Naive B cell (primary cell): ENCODE results near the gene FAM219A. TPM values are rescaled to one million over a fixed set of nuclear protein-coding genes. Genes with fewer than 3 reads are reported as not detected.
"Not testable (repeated sequence)": the region's sequence is repeated elsewhere in the genome, so short reads cannot be mapped to it uniquely, and the experiment has no call there.

ENCODE experiments used
- ATAC-seq, 2 donors: fragments of 150-1000 bp; cut with Tn5 transposase; 2 replicates each; pipeline ENCODE4 v1.10.0; 2021; ENCODE audit warnings: low read depth in 2 of 2, mild to moderate bottlenecking in 2 of 2, moderate library complexity in 2 of 2
- DNase-seq: peaks from one replicate; pipeline ENCODE4 v3.0.0; 2022
- H3K27ac Mint-ChIP-seq, 6 donors: one replicate each; pipeline ENCODE4 v1.8.0; 2020 to 2022; ENCODE audit warnings: mild to moderate bottlenecking in 6 of 6, mixed read lengths in 6 of 6, moderate library complexity in 5 of 6, inconsistent platforms in 2 of 6
- H3K27me3 Mint-ChIP-seq, 3 donors: one replicate each; pipeline ENCODE4 v1.8.0; 2021 to 2022; ENCODE audit warnings: mixed read lengths in 3 of 3, mild to moderate bottlenecking in 1 of 3
- H3K36me3 Mint-ChIP-seq, 2 donors: one replicate each; pipeline ENCODE4 v1.8.0; 2020 to 2022; ENCODE audit warnings: mixed read lengths in 2 of 2, inconsistent platforms in 1 of 2, mild to moderate bottlenecking in 1 of 2
- H3K4me1 Mint-ChIP-seq, 3 donors: one replicate each; pipeline ENCODE4 v1.8.0; 2020 to 2022; ENCODE audit warnings: mixed read lengths in 3 of 3, inconsistent platforms in 1 of 3, mild to moderate bottlenecking in 1 of 3, moderate library complexity in 1 of 3
- H3K4me3 Mint-ChIP-seq, 8 donors: one replicate each; pipeline ENCODE4 v1.8.0; 2020 to 2022; ENCODE audit warnings: mild to moderate bottlenecking in 8 of 8, mixed read lengths in 8 of 8, moderate library complexity in 8 of 8, inconsistent platforms in 2 of 8
- H3K9me3 Mint-ChIP-seq, 7 donors: one replicate each; pipeline ENCODE4 v1.8.0; 2020 to 2022; ENCODE audit warnings: mixed read lengths in 7 of 7, mild to moderate bottlenecking in 5 of 7, inconsistent platforms in 2 of 7, moderate library complexity in 1 of 7
- polyA plus RNA-seq, 6 donors: library from polyadenylated mRNA; unstranded; fragments of 300-500 nt; fragmentation: Illumina TruSeq; gene quantifications; one replicate each; pipeline ENCODE4 v1.2.3, GENCODE V29; 2021; ENCODE audit warnings: low read depth in 6 of 6

FAM219A gene
- polyA plus RNA-seq, 6 donors from 2014 or later = 0.80 to 1.5 (median 1.1) TPM

DNA sequence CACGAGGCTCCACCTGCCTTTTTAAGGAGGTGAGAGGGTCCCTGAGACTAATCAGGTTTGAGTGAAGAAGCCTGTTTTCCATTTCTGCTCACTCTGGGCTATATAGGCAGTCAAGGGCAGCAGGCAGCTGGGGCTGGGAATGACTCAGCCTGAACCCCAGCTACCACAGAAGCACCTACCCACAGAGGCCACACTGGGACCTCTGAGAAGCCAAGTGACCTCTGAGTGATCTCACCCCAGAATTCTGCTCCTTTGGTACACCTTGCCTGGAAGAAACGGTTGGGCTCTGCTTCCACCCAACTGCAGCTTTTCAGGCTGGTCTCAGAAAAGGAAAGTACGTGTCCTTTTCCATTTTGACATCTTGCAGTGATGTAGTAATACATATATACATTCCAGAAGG is 6.8 kb downstream of the FAM219A start:
- H3K27ac Mint-ChIP-seq = no peak overlapping the region
- no peak overlapping the region for H3K4me3 Mint-ChIP-seq
- H3K36me3 Mint-ChIP-seq = peaks cover 0 to 8% of the 10 kb centered on the region in 2 donors
- H3K27me3 Mint-ChIP-seq = no peaks in the 10 kb centered on the region
- no peaks in the 10 kb centered on the region for H3K9me3 Mint-ChIP-seq
- peaks cover 17 to 23% (median 19%) of the 10 kb centered on the region in 3 donors for H3K4me1 Mint-ChIP-seq
- no peak for ATAC-seq
- DNase-seq = no peak

GRCh38 chr9:34451135-34451534 is 7.2 kb downstream of the FAM219A start:
- peak overlapping the region in 1 of 6 donors; percentile 24 for H3K27ac Mint-ChIP-seq
- ATAC-seq = no peak
- DNase-seq = no peak
- peaks cover 13 to 20% (median 15%) of the 10 kb centered on the region in 3 donors for H3K4me1 Mint-ChIP-seq
- H3K9me3 Mint-ChIP-seq = no peaks in the 10 kb centered on the region
- no peaks in the 10 kb centered on the region for H3K27me3 Mint-ChIP-seq
- no peak overlapping the region for H3K4me3 Mint-ChIP-seq
- H3K36me3 Mint-ChIP-seq = peaks cover 0 to 8% of the 10 kb centered on the region in 2 donors

DNA sequence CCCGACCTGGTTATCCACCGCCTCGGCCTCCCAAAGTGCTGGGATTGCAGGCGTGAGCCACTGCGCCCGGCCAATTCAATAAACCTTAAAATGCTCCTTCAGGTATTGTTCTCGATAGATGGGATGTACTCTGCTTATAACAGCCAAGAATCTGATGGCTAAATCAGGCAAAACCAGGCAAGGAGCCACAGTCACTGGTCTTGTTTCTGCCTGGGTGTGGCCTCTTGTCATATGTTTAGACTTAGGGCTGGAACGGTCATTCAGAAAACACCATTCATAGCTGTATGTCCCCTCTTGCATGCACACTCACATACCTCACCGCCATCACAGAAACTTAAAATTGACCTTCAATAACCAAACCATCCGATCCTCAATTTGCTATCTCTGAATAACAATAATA is 7.7 kb downstream of the FAM219A start:
- no peak for ATAC-seq
- Mint-ChIP-seq H3K9me3 (no peaks in the 10 kb centered on the region), H3K27me3 (no peaks in the 10 kb centered on the region), H3K27ac (peak overlapping the region in 1 of 6 donors; percentile 24), H3K4me1 (peaks cover 10 to 17% (median 14%) of the 10 kb centered on the region in 3 donors), H3K36me3 (peaks cover 0 to 8% of the 10 kb centered on the region in 2 donors), H3K4me3 (no peak overlapping the region)
- no peak for DNase-seq

DNA sequence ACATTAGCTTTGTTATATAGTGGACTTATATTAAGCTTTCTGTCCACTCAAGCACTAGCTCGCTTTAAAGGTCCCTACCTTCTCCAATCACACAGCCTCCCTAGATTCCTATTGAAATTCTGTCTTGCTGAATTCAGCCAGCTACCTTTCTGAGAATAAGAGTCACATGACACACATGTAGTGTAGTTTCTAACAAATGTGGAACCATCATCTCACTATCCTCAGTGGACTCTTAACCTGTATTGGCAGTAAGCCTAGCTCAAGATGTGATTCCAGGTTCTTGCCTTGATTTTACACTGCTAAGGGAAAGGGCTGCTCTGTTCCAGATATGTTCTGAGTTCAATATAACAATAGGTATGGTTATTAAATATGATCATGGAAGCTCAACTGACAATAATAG is 11.4 kb downstream of the FAM219A start:
- peaks cover 3 to 26% (median 10%) of the 10 kb centered on the region in 3 donors for H3K4me1 Mint-ChIP-seq

DNA sequence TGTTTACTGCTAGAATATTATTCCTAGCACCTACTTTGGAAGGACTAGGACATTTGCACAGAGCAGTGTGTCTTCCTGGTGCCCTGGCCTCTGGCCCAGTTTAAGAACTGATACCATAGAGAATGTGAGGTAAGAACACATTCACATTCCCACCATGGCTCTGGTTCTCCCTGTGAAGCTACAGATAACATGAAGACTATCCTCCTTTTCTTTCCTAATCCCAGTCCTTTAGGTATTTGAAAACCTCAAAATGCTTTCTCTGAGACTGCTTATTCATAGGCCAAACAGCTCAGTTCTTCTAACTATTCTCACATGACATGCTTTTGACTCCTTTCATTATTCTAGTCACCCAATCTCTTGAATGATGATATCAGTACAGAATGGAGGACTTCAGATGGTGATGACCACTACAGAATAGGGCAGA is 11.9 kb downstream of the FAM219A start:
- H3K4me3 Mint-ChIP-seq = no peak overlapping the region
- H3K36me3 Mint-ChIP-seq = no peaks in the 10 kb centered on the region
- H3K27ac Mint-ChIP-seq = no peak overlapping the region
- DNase-seq = no peak
- H3K9me3 Mint-ChIP-seq = no peaks in the 10 kb centered on the region
- H3K27me3 Mint-ChIP-seq = no peaks in the 10 kb centered on the region
- H3K4me1 Mint-ChIP-seq = peaks cover 3 to 23% (median 7%) of the 10 kb centered on the region in 3 donors
- no peak for ATAC-seq

More for the DNA sequence above, 11.4 kb downstream of the FAM219A start:
- no peaks in the 10 kb centered on the region for H3K9me3 Mint-ChIP-seq
- DNase-seq (no peak), ATAC-seq (no peak)
- no peak overlapping the region for H3K27ac Mint-ChIP-seq
- H3K27me3 Mint-ChIP-seq = no peaks in the 10 kb centered on the region
- no peak overlapping the region for H3K4me3 Mint-ChIP-seq
- H3K36me3 Mint-ChIP-seq = no peaks in the 10 kb centered on the region

GRCh38 chr9:34443976-34444375 is 14.4 kb downstream of the FAM219A start:
- peak overlapping the region in 1 of 6 donors; percentile 53 for H3K27ac Mint-ChIP-seq
- no peak for DNase-seq
- H3K9me3 Mint-ChIP-seq = no peaks in the 10 kb centered on the region
- H3K27me3 Mint-ChIP-seq = no peaks in the 10 kb centered on the region
- no peaks in the 10 kb centered on the region for H3K36me3 Mint-ChIP-seq
- H3K4me1 Mint-ChIP-seq = peaks cover 0 to 22% (median 5%) of the 10 kb centered on the region in 3 donors
- no peak for ATAC-seq
- H3K4me3 Mint-ChIP-seq = no peak overlapping the region

DNA sequence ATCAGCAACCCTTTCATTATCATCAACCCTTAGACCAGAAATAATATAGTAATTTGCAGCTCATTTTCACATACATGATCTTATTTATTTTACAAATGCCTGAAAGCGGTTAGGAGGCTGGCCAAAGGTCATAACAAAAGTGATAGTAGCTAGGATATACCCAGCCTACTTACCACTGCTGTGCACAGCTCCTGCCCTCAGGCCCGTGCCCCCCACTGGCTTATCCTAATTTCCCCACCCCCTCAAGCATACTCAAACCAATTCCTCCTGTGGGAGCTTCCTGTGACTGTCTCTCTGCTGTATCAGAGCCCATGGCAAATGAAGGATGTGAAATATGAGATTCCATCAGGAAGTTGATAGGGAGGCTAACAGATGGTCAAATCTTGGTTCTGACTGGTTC is 14.8 kb downstream of the FAM219A start:
- H3K9me3 Mint-ChIP-seq = no peaks in the 10 kb centered on the region
- H3K36me3 Mint-ChIP-seq = no peaks in the 10 kb centered on the region
- no peak overlapping the region for H3K4me3 Mint-ChIP-seq
- DNase-seq (no peak), ATAC-seq (no peak)
- H3K27me3 Mint-ChIP-seq = no peaks in the 10 kb centered on the region
- peaks cover 0 to 22% (median 5%) of the 10 kb centered on the region in 3 donors for H3K4me1 Mint-ChIP-seq
- H3K27ac Mint-ChIP-seq = no peak overlapping the region

GRCh38 chr9:34442770-34443169 is 15.6 kb downstream of the FAM219A start:
- Mint-ChIP-seq H3K9me3 (no peaks in the 10 kb centered on the region), H3K27ac (no peak overlapping the region), H3K36me3 (no peaks in the 10 kb centered on the region), H3K27me3 (no peaks in the 10 kb centered on the region), H3K4me3 (no peak overlapping the region), H3K4me1 (peaks cover 0 to 22% (median 5%) of the 10 kb centered on the region in 3 donors)
- no peak for DNase-seq
- no peak for ATAC-seq

DNA sequence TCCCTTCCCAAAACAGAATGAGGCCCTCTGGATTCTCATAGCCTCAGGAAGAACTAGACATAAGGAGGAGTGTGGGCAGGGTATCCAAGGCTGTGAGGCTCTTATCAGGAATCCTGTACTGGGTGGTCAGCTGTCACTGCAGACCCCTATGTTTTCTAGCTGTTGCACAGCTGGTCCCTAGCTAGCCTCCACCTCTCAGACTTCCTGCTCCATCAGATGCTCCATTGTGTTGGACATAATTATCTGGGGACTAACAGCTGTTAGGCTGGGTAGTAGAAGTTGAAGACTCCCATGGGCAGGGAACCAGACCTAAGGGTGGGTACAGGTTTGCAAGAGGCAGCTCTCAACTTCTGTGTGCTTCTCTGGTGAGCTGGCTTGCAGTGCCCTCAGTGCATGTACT is 18.4 kb downstream of the FAM219A start:
- H3K4me3 Mint-ChIP-seq = no peak overlapping the region
- no peaks in the 10 kb centered on the region for H3K27me3 Mint-ChIP-seq
- ATAC-seq (no peak), DNase-seq (no peak)
- H3K27ac Mint-ChIP-seq = no peak overlapping the region
- peaks cover 0 to 17% (median 5%) of the 10 kb centered on the region in 3 donors for H3K4me1 Mint-ChIP-seq
- no peaks in the 10 kb centered on the region for H3K36me3 Mint-ChIP-seq
- no peaks in the 10 kb centered on the region for H3K9me3 Mint-ChIP-seq

DNA sequence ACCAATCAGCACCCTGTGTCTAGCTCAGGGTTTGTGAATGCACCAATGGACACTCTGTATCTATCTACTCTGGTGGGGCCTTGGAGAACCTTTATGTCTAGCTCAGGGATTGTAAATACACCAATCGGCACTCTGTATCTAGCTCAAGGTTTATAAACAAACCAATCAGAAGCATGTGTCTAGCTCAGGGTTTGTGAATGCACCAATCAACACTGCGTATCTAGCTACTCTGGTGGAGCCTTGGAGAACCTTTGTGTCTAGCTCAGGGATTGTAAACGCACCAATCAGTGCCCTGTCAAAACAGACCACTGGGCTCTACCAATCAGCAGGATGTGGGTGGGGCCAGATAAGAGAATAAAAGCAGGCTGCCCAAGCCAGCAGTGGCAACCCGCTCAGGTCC is 19.9 kb downstream of the FAM219A start:
- DNase-seq, H3K4me1 Mint-ChIP-seq, H3K36me3 Mint-ChIP-seq, H3K9me3 Mint-ChIP-seq, H3K27me3 Mint-ChIP-seq, ATAC-seq, H3K4me3 Mint-ChIP-seq: not testable (repeated sequence)
- H3K27ac Mint-ChIP-seq = peak overlapping the region in 1 of 6 donors; percentile 93

GRCh38 chr9:34437926-34438307 is 20.5 kb downstream of the FAM219A start:
- H3K4me3 Mint-ChIP-seq, H3K36me3 Mint-ChIP-seq, H3K27me3 Mint-ChIP-seq, ATAC-seq, H3K27ac Mint-ChIP-seq, DNase-seq, H3K9me3 Mint-ChIP-seq, H3K4me1 Mint-ChIP-seq: not testable (repeated sequence)

- ATAC-seq = peak; percentile 73 to 92
- no peaks in the 10 kb centered on the region for H3K27me3 Mint-ChIP-seq
- peak; percentile 56 for DNase-seq
- H3K4me1 Mint-ChIP-seq = peaks cover 0 to 5% (median 5%) of the 10 kb centered on the region in 3 donors
- H3K36me3 Mint-ChIP-seq = peaks cover 0 to 5% of the 10 kb centered on the region in 2 donors
- H3K27ac Mint-ChIP-seq = no peak overlapping the region
- no peak overlapping the region for H3K4me3 Mint-ChIP-seq
- H3K9me3 Mint-ChIP-seq = no peaks in the 10 kb centered on the region
Observed at GRCh38 chr9:34437006-34437925, 21.1 kb downstream of the FAM219A start.

GRCh38 chr9:34431667-34432066 is 26.7 kb downstream of the FAM219A start:
- no peak overlapping the region for H3K27ac Mint-ChIP-seq
- peaks cover 0 to 15% of the 10 kb centered on the region in 2 donors for H3K36me3 Mint-ChIP-seq
- peaks cover 0 to 1% (median 0%) of the 10 kb centered on the region in 3 donors for H3K4me1 Mint-ChIP-seq
- no peaks in the 10 kb centered on the region for H3K9me3 Mint-ChIP-seq
- DNase-seq = no peak
- no peak overlapping the region for H3K4me3 Mint-ChIP-seq
- no peaks in the 10 kb centered on the region for H3K27me3 Mint-ChIP-seq
- no peak for ATAC-seq

GRCh38 chr9:34430843-34431437 is 27.4 kb downstream of the FAM219A start:
- no peaks in the 10 kb centered on the region for H3K9me3 Mint-ChIP-seq
- no peak for ATAC-seq
- H3K27me3 Mint-ChIP-seq = no peaks in the 10 kb centered on the region
- no peak for DNase-seq
- peaks cover 0 to 15% of the 10 kb centered on the region in 2 donors for H3K36me3 Mint-ChIP-seq
- H3K4me3 Mint-ChIP-seq = no peak overlapping the region
- H3K4me1 Mint-ChIP-seq = peaks cover 0 to 1% (median 0%) of the 10 kb centered on the region in 3 donors
- no peak overlapping the region for H3K27ac Mint-ChIP-seq
